Epithelial cell of proximal tubule (primary cell): ENCODE data around the gene KIF26B. TPM values are rescaled to one million over a fixed set of nuclear protein-coding genes. Genes with fewer than 3 reads are reported as not detected.

Source experiments
- DNase-seq: peaks from one replicate; pipeline ENCODE4 v3.0.0-alpha.2; 2011; ENCODE audit warnings: low read depth
- H3K4me3 ChIP-seq: 2 replicates; pipeline ENCODE4 v1.5.1; 2011; ENCODE audit warnings: low read depth, mild to moderate bottlenecking, low read length
- CTCF ChIP-seq: conservative IDR thresholded peaks from 2 replicates; pipeline ENCODE4 v1.5.1; 2012; ENCODE audit warnings: low read depth, mild to moderate bottlenecking, low read length
- total RNA-seq: library from RNA; depleted of rRNA; stranded (reverse); fragments of >200 nt; gene quantifications from 2 replicates; pipeline ENCODE4 v1.2.3, GENCODE V29; 2015

The KIF26B gene
- total RNA-seq, 1 donor from 2014 or later, result 2.8 TPM

GRCh38 chr1:245260110-245260882, 105.5 kb downstream of the KIF26B start:
- peak; percentile 5 for TF ChIP-seq CTCF
- DNase-seq, result peak; percentile 91

GRCh38 chr1:245260883-245261282, 106.1 kb downstream of the KIF26B start:
- H3K4me3 ChIP-seq, result no peak overlapping the region
- TF ChIP-seq CTCF, result no peak
- DNase-seq, result no peak

More at GRCh38 chr1:245260110-245260882, 105.5 kb downstream of the KIF26B start:
- H3K4me3 ChIP-seq, result no peak overlapping the region

DNA sequence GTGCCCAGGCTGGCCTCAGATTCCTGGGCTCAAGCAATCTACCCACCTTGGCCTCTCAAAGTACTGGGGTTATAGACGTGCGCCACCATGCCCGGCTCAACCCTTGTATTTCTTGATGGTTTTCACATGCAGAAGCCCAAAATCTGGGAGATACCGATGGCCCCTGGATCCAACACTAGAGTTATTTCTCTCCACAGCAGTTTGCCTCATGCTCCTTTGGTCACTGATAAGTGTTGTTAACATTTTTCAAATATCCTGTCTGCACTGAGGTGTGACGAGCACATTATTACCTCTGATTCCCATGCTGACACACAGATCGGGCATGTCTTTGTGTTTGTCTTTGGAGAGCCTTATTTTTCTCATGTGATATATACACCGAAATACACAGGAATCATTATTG, 107.0 kb downstream of the KIF26B start:
- peak overlapping the region; percentile 8 for H3K4me3 ChIP-seq
- peak; percentile 92 for DNase-seq
- no peak for TF ChIP-seq CTCF

GRCh38 chr1:245263529-245264095, 108.8 kb downstream of the KIF26B start:
- no peak overlapping the region for H3K4me3 ChIP-seq
- no peak for TF ChIP-seq CTCF
- no peak for DNase-seq

DNA sequence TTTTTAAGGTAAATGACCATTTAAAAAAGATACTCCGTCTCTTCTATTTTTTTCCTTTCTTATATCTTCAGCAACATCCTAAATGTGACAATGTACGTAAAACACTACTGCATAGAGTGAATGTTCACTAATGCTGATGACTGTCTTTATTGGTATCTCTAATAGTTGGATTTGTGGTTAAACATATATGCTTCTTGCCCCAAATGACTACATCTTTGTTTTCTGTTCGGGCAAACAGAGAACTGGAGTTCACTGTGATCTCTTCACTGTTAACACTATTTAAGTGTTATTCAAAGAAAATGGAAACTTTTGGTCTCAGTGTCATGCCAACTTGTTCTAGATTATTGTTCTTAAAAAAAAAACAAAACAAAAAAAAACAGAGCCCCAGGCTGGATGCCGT, 109.4 kb downstream of the KIF26B start:
- DNase-seq, result no peak
- TF ChIP-seq CTCF, result no peak
- H3K4me3 ChIP-seq, result no peak overlapping the region

GRCh38 chr1:245266105-245266504, 111.3 kb downstream of the KIF26B start:
- no peak overlapping the region for H3K4me3 ChIP-seq
- no peak for DNase-seq
- no peak for TF ChIP-seq CTCF

- no peak for TF ChIP-seq CTCF
- no peak for DNase-seq
- H3K4me3 ChIP-seq, result no peak overlapping the region
Observed at GRCh38 chr1:245270063-245270462, 115.3 kb downstream of the KIF26B start.
